ENCODE data around the gene TBX18.

The TBX18 gene

GRCh38 chr6:84663866-84664265, 100.5 kb downstream of the TBX18 start:
- FAIRE-seq, result no peak
- DNase-seq (ENCODE audit: insufficient read length, low spot score), result no peak
- no peak for TF ChIP-seq CTCF (IDR thresholded peaks at IDR 0.05; ENCODE audit: insufficient read depth, missing control alignments)

- TF ChIP-seq CTCF (IDR thresholded peaks at IDR 0.05; ENCODE audit: insufficient read depth, missing control alignments), result no peak
- DNase-seq (ENCODE audit: insufficient read length, low spot score) (no peak), FAIRE-seq (no peak)
These were observed 106.9 kb downstream of the TBX18 start for GRCh38 chr6:84657486-84657885.

GRCh38 chr6:84657025-84657424, 107.4 kb downstream of the TBX18 start:
- TF ChIP-seq CTCF (IDR thresholded peaks at IDR 0.05; ENCODE audit: insufficient read depth, missing control alignments), result no peak
- FAIRE-seq (no peak), DNase-seq (ENCODE audit: insufficient read length, low spot score) (no peak)

- TF ChIP-seq CTCF (IDR thresholded peaks at IDR 0.05; ENCODE audit: insufficient read depth, missing control alignments), result no peak
- FAIRE-seq (no peak), DNase-seq (ENCODE audit: insufficient read length, low spot score) (no peak)
These were observed 111.3 kb downstream of the TBX18 start for GRCh38 chr6:84653027-84653551.

- no peak for TF ChIP-seq CTCF (IDR thresholded peaks at IDR 0.05; ENCODE audit: insufficient read depth, missing control alignments)
- DNase-seq (ENCODE audit: insufficient read length, low spot score) (no peak), FAIRE-seq (no peak)
These were observed 111.9 kb downstream of the TBX18 start for GRCh38 chr6:84652356-84653026.

GRCh38 chr6:84651583-84651982, 112.8 kb downstream of the TBX18 start:
- no peak for DNase-seq (ENCODE audit: insufficient read length, low spot score)
- FAIRE-seq, result no peak
- TF ChIP-seq CTCF (IDR thresholded peaks at IDR 0.05; ENCODE audit: insufficient read depth, missing control alignments), result no peak

- TF ChIP-seq CTCF (IDR thresholded peaks at IDR 0.05; ENCODE audit: insufficient read depth, missing control alignments), result no peak
- no peak for FAIRE-seq
- no peak for DNase-seq (ENCODE audit: insufficient read length, low spot score)
These were observed 116.0 kb downstream of the TBX18 start for GRCh38 chr6:84648444-84648843.

Measured in D721Med (cell line).